Upper lobe of left lung (tissue), 4 donors: ENCODE data around the gene HTR3A.

Experiments used
- EP300 ChIP-seq, 4 donors: sonication (generic); formaldehyde crosslinking; IDR thresholded peaks; one replicate each; pipeline ENCODE4 v1.5.1; 2017; ENCODE audit warnings: antibody characterized with exemption in 4 of 4, control low read depth in 2 of 4
- POLR2A ChIP-seq, 4 donors: fragments of 450-650 bp; IDR thresholded peaks; one replicate each; pipeline ENCODE4 v1.5.1; 2016 to 2017; ENCODE audit warnings: antibody characterized with exemption in 4 of 4, mild to moderate bottlenecking in 2 of 4
- POLR2AphosphoS5 ChIP-seq, 2 donors: sonication (generic); formaldehyde crosslinking; IDR thresholded peaks; one replicate each; pipeline ENCODE4 v1.5.1; 2017; ENCODE audit warnings: antibody characterized with exemption in 2 of 2
- TF ChIP-seq, protein P1 (sequence below), 6 experiments: fragments of 450-650 bp in 4 of 6; fragments of 200-600 bp in 2 of 6; sonication (generic) in 2 of 6; IDR thresholded peaks; one replicate each; pipeline ENCODE4 v1.5.1; 2016 to 2019; ENCODE audit warnings: antibody characterized with exemption in 6 of 6

DNA sequence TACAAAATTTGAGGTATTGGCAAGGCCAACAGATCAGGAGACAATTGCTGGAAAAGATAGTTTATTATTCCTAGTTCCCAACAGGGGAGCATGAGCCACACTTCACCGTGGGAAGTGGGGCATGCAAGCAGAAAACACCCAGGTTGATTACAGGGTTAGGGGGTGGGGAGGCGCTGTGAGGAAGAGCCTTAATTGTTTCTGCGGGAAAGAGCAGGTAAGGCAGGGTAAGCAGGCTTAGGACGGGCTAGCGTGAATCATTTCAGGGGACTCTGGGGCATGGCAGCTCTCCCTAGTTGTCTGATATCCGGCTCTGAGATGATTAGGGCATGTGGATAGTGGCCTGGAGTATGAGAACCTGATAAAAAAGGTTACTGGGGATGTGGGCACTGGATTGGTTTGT is 20.7 kb upstream of the HTR3A start:
- TF ChIP-seq, protein P1, sequence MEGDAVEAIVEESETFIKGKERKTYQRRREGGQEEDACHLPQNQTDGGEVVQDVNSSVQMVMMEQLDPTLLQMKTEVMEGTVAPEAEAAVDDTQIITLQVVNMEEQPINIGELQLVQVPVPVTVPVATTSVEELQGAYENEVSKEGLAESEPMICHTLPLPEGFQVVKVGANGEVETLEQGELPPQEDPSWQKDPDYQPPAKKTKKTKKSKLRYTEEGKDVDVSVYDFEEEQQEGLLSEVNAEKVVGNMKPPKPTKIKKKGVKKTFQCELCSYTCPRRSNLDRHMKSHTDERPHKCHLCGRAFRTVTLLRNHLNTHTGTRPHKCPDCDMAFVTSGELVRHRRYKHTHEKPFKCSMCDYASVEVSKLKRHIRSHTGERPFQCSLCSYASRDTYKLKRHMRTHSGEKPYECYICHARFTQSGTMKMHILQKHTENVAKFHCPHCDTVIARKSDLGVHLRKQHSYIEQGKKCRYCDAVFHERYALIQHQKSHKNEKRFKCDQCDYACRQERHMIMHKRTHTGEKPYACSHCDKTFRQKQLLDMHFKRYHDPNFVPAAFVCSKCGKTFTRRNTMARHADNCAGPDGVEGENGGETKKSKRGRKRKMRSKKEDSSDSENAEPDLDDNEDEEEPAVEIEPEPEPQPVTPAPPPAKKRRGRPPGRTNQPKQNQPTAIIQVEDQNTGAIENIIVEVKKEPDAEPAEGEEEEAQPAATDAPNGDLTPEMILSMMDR (IDR thresholded peaks at IDR 0.05), result no peak
- TF ChIP-seq EP300 (IDR thresholded peaks at IDR 0.05) (no peak), POLR2A (IDR thresholded peaks at IDR 0.05) (no peak), POLR2AphosphoS5 (IDR thresholded peaks at IDR 0.05) (no peak)
